Activated naive CD4-positive, alpha-beta T cell treated with anti-CD3 and anti-CD28 coated beads, Interleukin-2, amount 50 U/mL, for 16 hours (primary cell): ENCODE data around the gene P2RX7.

Experiments
- DNase-seq: peaks from one replicate; pipeline ENCODE4 v3.0.0-alpha.2; 2020

P2RX7 gene

GRCh38 chr12:121236776-121237175, 104.1 kb downstream of the P2RX7 start:
- no peak for DNase-seq

GRCh38 chr12:121237415-121237814, 104.7 kb downstream of the P2RX7 start:
- DNase-seq = no peak
